Mesodermal cell (in vitro differentiated cells): ENCODE measurements around the gene TBKBP1.

Experiments used
- H3K27ac ChIP-seq: 2 replicates; pipeline ENCODE4 v1.7.0; 2013; ENCODE audit warnings: mild to moderate bottlenecking, low read depth, low read length, moderate library complexity; ENCODE audit not compliant: severe bottlenecking
- H3K36me3 ChIP-seq: 2 replicates; pipeline ENCODE4 v1.7.1; 2013; ENCODE audit warnings: mild to moderate bottlenecking, low read length, moderate library complexity; ENCODE audit not compliant: control insufficient read depth, insufficient read depth
- H3K4me1 ChIP-seq: one replicate; pipeline ENCODE4 v1.7.1; 2013; ENCODE audit warnings: mild to moderate bottlenecking, low read length; ENCODE audit not compliant: insufficient read depth, control insufficient read depth, poor library complexity, severe bottlenecking
- H3K4me3 ChIP-seq: 2 replicates; pipeline ENCODE4 v1.7.0; 2013; ENCODE audit warnings: low read length, control low read depth, mild to moderate bottlenecking; ENCODE audit not compliant: insufficient read depth, poor library complexity, severe bottlenecking; ENCODE audit errors: extremely low read depth
- H3K9me3 ChIP-seq: 2 replicates; pipeline ENCODE4 v1.7.1; 2013; ENCODE audit warnings: mild to moderate bottlenecking, low read length, moderate library complexity; ENCODE audit not compliant: control insufficient read depth
- WGBS, 2 experiments: methylation state at CpG; one replicate each; pipeline ENCODE4 v1.1.5; 2013; ENCODE audit warnings: missing lambda C conversion rate in 2 of 2; ENCODE audit not compliant: insufficient coverage in 2 of 2; 5-methylcytosine and 5-hydroxymethylcytosine counted together

Gene TBKBP1

DNA sequence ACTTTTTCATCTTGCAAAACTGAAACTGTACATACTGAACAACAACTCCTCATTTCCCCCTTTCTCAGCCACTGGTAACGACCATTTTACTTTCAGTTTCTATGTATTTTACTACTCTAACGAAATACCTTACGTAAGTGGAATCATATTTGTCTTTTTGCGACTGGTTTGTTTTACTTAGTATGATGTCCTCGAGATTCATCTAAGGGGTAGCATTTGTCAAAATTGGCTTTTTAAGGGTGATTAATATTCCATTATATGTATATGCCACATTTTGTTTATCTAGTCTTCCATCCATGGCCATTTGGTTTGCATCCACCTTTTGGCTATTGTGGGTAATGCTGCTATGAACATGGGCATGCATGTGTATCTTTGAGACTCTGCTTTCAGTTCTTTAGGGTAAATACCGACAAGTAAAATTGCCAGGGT, 33.9 kb upstream of the TBKBP1 start:
- Histone ChIP-seq H3K4me3 (no peak overlapping the region), H3K36me3 (peaks cover 100% of the 10 kb centered on the region), H3K9me3 (no peaks in the 10 kb centered on the region), H3K4me1 (no peaks in the 10 kb centered on the region), H3K27ac (no peak overlapping the region)
- WGBS, 2 experiments: 96 to 100% methylated on average over 1 to 4 of the region's 6 CpGs

DNA sequence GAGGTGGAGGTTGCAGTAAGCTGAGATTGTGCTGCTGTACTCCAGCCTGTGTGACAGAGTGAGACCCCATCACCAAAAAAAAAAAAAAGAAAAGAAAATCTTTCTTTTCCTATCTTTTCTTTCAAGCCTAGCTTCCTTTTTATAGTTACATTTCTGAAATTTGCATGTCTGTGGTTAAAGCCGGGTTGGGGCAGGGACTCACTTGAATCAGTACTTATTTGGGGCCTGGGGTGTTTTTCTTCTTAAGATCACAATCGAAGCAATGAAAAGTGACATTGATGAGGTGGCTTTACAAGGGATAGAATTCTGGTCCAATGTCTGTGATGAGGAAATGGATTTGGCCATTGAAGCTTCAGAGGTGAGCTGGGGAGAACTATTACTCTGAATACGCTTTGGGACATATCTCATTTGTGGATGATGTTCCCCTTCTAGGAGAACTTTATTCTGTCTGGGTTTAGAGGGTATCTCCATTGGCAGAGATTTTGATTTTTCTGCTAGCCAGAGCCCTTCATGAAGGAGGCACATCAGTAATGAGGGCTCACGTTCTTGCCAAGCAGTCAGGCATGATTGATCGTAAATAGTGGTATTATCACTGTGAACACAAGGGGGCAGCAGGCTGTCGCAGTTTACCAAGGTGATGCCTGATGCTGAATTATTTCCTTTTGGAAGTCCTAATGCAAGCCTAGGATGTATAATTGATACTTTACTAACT, 29.9 kb upstream of the TBKBP1 start:
- peak overlapping the region; percentile 50 for H3K27ac ChIP-seq
- H3K4me1 ChIP-seq: peaks cover 3% of the 10 kb centered on the region
- 65 to 66% methylated on average over 4 to 6 of the region's 6 CpGs for WGBS, 2 experiments
- H3K9me3 ChIP-seq: no peaks in the 10 kb centered on the region
- no peak overlapping the region for H3K4me3 ChIP-seq
- H3K36me3 ChIP-seq: peaks cover 97% of the 10 kb centered on the region

DNA sequence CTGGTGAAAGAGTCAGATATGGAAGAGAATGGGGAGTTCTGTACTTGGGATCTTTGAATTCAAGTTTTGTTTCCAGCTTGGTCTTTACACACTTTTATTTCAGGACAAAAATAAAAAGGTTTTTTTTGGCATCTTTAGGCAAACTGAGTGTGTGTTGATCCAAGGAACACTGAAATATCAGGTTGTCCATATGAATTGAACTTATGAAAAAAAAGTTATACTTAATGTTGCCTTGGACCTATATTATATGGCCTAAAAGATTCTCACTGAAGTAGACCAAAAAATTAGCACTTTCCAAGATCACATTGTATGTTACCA, 29.4 kb upstream of the TBKBP1 start:
- Histone ChIP-seq H3K27ac (no peak overlapping the region), H3K4me1 (peaks cover 3% of the 10 kb centered on the region), H3K9me3 (no peaks in the 10 kb centered on the region), H3K36me3 (peaks cover 97% of the 10 kb centered on the region), H3K4me3 (no peak overlapping the region)

DNA sequence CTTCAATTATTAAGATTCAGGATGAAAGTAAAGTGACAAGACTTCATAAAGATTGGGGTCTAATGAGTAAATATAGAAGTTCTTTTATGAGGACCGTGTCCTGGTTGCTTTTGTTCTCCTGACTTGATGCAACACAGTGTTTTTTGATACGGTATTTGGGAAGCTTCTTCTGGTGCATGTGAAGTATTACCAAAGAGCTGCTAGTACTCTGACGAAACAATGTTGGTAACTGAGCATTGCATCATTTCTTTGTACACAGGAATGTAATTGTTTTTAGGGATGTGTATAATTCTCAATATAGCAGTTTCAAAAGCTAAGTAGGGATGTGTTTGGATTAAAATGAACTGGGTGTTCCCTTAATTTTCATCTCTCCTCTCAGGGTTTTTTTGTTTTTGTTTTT, 28.3 kb upstream of the TBKBP1 start:
- WGBS, 2 experiments: 93 to 100% methylated on average over 3 of the region's 3 CpGs
- Histone ChIP-seq H3K4me3 (no peak overlapping the region), H3K4me1 (peaks cover 3% of the 10 kb centered on the region), H3K9me3 (no peaks in the 10 kb centered on the region), H3K27ac (no peak overlapping the region), H3K36me3 (peaks cover 97% of the 10 kb centered on the region)

DNA sequence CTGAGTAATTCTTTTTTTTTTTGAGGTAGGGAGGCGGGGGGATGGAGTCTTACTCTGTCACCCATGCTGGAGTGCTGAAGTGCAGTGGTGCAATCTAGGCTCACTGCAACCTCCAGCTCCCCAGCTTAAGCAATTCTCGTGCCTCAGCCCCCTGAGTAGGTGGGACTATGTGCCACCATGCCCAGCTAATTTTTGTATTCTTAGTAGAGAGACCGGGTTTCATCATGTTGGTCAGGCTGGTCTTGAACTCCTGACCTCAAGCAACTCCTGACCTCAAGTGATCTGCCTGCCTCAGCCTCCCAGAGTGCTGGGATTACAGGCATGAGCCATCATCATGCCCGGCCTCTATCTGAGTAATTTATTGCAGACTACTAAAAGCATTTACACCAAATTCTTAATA, 24.9 kb upstream of the TBKBP1 start:
- H3K27ac ChIP-seq: no peak overlapping the region
- H3K4me1 ChIP-seq: peaks cover 3% of the 10 kb centered on the region
- peaks cover 96% of the 10 kb centered on the region for H3K36me3 ChIP-seq
- H3K4me3 ChIP-seq: no peak overlapping the region
- H3K9me3 ChIP-seq: no peaks in the 10 kb centered on the region
- 88 to 95% methylated on average over 2 to 3 of the region's 4 CpGs for WGBS, 2 experiments

DNA sequence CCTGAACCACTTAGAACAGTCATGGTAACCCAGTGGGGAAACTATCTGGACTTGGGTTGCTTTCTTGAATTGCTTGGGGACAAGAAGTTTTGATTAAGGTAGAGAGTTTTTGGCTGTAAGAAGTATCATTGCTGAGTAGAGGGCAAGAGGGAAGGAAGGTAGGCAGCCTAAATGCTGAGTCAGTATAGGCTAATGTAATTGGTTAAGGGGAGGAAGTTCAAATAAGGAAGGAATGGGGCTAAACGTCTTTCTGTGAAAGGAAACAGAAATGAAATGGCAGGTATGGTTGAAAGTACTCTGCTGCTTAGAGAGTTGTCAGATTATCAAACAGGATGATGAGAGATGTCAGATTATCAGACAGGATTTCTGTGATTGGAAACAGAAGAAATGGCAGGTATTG, 23.9 kb upstream of the TBKBP1 start:
- Histone ChIP-seq H3K9me3 (no peaks in the 10 kb centered on the region), H3K4me1 (peaks cover 3% of the 10 kb centered on the region), H3K27ac (peak overlapping the region; percentile 37), H3K4me3 (no peak overlapping the region), H3K36me3 (peaks cover 96% of the 10 kb centered on the region)
- 63 to 73% methylated on average over 1 of the region's 1 CpG for WGBS, 2 experiments

DNA sequence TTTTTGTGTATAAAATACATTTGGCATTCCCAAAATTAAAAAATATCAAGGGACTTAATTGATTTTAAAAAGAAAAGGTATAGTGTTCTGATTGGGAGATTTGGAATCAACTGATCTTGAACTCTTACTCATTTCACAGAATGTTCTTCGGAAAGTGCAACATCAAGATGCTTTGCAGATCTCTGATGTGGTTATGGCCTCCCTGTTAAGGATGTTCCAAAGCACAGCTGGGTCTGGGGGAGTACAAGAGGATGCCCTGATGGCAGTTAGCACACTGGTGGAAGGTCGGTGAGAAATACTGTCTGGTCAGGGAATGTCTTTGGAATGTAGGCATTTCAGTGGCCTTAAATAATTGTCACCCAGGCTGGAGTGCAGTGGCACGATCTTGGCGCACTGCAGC, 19.5 kb upstream of the TBKBP1 start:
- no peak overlapping the region for H3K27ac ChIP-seq
- no peaks in the 10 kb centered on the region for H3K9me3 ChIP-seq
- H3K4me3 ChIP-seq: no peak overlapping the region
- peaks cover 99% of the 10 kb centered on the region for H3K36me3 ChIP-seq
- H3K4me1 ChIP-seq: no peaks in the 10 kb centered on the region
- 93 to 100% methylated on average over 2 to 4 of the region's 4 CpGs for WGBS, 2 experiments

DNA sequence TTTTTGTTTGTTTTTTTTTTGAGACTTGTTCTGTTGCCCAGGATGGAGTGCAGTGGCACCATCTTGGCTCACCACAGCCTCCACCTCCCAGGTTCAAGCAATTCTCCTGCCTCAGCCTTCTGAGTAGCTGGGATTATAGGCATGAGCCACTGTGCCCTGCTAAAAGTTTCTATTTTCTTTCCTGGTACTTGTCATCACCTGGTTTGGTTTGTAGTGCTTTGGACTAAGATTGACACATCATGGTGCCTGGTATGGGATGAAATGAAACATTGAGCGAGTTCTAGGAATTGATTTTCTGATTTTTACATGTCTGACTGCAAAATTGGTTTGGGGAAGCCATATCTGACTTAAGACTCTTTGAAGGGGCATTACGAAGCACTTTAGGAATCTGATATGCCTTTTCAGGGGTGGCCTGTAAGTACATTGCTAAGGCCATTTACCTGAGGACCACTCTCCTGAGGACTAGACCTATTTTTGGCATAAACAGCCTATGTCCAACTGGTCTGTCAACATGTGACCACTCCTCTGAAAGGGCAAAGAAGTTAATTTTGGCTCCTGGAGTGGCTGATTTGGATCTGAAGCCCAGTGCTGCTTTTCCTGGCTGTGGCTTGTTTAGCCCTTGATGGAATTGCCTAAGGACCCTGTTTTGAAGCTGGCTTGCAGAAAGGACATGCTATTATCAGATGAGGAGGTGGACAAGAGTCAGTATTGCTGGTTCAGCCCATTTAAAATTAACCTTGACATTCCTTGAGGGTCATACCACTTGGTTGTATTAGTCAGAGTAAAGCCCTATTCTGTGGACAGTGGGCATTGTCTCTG, 18.4 kb upstream of the TBKBP1 start:
- no peaks in the 10 kb centered on the region for H3K9me3 ChIP-seq
- H3K36me3 ChIP-seq: peaks cover 99% of the 10 kb centered on the region
- no peak overlapping the region for H3K4me3 ChIP-seq
- H3K27ac ChIP-seq: no peak overlapping the region
- H3K4me1 ChIP-seq: peaks cover 6% of the 10 kb centered on the region
- WGBS, 2 experiments: 83 to 95% methylated on average over 2 of the region's 2 CpGs

DNA sequence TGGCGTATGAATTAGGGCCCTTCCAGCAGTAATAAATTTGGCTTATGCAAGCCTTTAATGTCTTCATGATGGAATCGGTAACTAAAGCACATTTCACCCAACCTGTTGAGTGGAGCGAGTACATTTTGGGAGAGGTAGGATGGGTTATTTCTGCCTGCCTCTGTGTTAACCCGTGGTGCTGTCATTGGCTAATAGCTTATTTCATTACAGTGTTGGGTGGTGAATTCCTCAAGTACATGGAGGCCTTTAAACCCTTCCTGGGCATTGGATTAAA, 17.8 kb upstream of the TBKBP1 start:
- peaks cover 7% of the 10 kb centered on the region for H3K4me1 ChIP-seq

DNA sequence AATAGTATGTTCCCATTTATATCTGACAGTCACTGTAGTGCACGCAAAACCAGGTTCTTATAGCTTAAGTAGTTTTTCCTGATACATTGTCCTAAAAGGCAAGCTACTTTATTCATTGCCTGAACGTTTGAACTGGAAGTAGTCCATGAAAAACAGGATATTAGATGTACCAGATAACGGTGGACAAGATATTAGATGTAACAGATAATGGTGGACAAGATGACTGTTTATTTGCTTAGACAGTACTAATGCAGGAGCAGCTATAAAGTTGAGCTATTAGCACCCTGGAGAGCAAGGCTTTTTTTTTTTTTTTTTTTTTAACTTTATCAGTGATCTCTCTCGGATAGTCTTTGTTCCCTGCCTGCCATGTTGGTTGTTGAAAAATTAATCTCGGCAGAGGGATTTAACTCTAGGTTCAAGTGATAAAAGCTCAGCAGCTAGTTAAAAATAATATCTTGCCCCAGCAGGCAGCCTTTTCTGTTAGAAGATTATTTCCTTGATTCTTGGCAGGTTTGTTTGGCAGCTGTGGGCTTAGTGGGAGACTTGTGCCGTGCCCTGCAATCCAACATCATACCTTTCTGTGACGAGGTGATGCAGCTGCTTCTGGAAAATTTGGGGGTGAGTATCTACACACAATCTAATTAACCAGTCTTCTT, 17.3 kb upstream of the TBKBP1 start:
- H3K27ac ChIP-seq: no peak overlapping the region
- no peak overlapping the region for H3K4me3 ChIP-seq
- H3K36me3 ChIP-seq: peaks cover 100% of the 10 kb centered on the region
- 88 to 95% methylated on average over 3 to 5 of the region's 7 CpGs for WGBS, 2 experiments
- peaks cover 7% of the 10 kb centered on the region for H3K4me1 ChIP-seq
- H3K9me3 ChIP-seq: no peaks in the 10 kb centered on the region

More for the DNA sequence above, 17.8 kb upstream of the TBKBP1 start:
- no peaks in the 10 kb centered on the region for H3K9me3 ChIP-seq
- WGBS, 2 experiments: 96% methylated on average over 3 to 4 of the region's 4 CpGs
- peaks cover 99% of the 10 kb centered on the region for H3K36me3 ChIP-seq
- no peak overlapping the region for H3K4me3 ChIP-seq
- H3K27ac ChIP-seq: no peak overlapping the region

DNA sequence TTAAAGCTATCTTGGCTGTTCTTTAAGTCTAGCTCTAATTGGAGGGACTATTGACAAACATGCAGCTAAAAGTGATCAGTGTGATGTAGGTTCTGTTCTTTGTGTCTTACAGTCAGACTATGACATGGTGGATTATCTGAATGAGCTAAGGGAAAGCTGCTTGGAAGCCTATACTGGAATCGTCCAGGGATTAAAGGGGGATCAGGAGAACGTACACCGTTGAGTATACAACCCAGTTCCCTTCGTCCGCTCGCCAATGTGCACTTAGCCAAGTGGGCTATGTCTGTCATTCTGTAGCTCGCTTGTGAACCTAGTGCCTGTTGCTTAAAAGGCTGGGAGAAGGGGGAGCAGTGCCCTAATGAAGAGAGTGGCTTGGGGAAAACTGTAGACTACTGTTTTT, 15.8 kb upstream of the TBKBP1 start:
- no peak overlapping the region for H3K27ac ChIP-seq
- H3K9me3 ChIP-seq: no peaks in the 10 kb centered on the region
- whole genome bisulfite sequencing, 2 experiments: 90 to 94% methylated on average over 7 of the region's 7 CpGs
- peaks cover 98% of the 10 kb centered on the region for H3K36me3 ChIP-seq
- H3K4me3 ChIP-seq: no peak overlapping the region
- peaks cover 7% of the 10 kb centered on the region for H3K4me1 ChIP-seq
